ENCODE results near the gene CHMP1A.

DNA sequence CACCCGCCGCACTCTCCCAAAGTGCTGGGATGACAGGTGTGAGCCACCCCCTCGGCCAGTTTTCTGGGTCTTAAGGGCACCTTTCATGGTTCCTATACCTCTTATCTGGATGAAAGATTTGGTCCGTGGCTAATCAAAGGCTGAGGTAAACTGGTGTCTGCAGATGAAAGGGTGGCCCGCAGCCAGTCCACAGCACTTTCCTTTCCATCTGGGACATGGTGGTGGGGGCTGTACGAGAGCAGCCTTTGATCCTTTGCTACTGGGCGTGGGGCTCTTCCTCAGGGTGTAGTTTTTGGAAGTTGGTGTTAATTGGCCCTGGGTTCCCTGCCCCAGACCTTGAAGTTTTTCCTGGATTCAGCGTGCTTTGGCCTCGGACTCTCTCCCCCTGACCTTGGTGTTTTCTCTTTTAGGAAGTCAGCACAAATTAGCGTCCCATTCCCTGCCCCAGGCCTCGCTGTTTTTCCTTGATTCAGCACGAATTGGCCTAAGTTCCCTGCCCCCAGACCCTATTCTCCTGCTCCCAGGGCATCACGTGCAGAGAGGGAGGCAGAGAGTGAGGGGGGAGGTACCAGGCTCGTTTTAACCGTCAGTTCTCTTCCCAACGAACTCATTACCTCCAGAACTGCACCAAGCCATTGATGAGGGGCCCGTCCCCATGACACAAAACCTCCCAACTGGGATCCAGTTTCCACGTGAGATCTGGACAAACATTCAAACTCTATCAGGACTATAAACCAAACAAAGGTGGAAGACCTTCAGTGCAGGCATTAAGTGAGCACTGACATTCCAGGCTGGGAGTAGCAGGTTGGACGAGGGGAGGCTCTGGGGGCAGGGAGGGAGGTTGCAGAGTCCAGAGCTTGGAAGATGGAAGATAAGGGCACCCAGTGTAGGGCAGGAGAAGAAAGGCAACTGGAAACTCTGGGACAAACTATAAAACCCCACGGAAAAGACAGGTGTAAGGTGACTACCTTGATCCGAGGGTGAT, 32.4 kb downstream of the CHMP1A start:
- TF ChIP-seq, protein P1, sequence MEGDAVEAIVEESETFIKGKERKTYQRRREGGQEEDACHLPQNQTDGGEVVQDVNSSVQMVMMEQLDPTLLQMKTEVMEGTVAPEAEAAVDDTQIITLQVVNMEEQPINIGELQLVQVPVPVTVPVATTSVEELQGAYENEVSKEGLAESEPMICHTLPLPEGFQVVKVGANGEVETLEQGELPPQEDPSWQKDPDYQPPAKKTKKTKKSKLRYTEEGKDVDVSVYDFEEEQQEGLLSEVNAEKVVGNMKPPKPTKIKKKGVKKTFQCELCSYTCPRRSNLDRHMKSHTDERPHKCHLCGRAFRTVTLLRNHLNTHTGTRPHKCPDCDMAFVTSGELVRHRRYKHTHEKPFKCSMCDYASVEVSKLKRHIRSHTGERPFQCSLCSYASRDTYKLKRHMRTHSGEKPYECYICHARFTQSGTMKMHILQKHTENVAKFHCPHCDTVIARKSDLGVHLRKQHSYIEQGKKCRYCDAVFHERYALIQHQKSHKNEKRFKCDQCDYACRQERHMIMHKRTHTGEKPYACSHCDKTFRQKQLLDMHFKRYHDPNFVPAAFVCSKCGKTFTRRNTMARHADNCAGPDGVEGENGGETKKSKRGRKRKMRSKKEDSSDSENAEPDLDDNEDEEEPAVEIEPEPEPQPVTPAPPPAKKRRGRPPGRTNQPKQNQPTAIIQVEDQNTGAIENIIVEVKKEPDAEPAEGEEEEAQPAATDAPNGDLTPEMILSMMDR (IDR thresholded peaks at IDR 0.05; ENCODE audit: low read depth, low read length): no peak
- TF ChIP-seq EZH2phosphoT487 (IDR thresholded peaks at IDR 0.05; ENCODE audit: low read depth): no peak
